HPDE6-E6E7 (cell line): ENCODE data around the gene NYAP1.
"Not testable (repeated sequence)": the region's sequence is repeated elsewhere in the genome, so short reads cannot be mapped to it uniquely, and the experiment has no call there.

Experiments used
- DNase-seq: peaks from one replicate; pipeline ENCODE4 v3.0.0; 2011; ENCODE audit warnings: missing footprints; ENCODE audit errors: extremely low spot score

The NYAP1 gene

DNA sequence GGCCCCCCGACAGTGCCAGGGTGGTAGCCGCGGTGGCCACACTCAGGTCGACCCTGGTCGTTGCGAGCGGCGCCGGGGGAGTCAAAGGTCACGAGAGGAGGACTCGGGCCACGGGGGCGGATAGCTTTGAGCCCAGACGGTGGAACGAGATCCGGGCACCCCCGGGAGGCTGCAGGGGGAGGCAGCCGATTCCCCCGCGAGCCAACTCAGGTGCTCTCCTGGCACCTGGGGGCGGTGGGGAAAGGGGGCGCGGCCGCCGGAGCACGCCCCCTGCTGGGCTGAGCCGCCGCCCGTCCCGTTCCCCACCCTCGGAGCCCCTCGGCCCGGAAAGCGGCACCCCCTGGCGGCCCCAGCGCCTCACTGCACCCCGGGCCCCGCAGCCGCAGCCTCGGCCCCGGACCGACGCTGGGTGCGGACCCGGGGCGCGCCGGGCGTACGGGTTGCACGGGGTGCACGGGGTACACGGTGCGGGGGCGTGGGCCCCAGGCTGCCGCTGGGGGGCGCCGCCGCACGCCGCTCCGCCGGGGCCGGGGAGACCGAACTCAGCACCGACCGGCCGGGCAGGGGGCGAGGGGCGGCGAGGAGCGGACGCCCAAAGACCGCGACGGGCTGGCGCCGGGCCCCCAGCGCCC is 521 bp upstream of the NYAP1 start:
- peak; percentile 46 for DNase-seq

DNA sequence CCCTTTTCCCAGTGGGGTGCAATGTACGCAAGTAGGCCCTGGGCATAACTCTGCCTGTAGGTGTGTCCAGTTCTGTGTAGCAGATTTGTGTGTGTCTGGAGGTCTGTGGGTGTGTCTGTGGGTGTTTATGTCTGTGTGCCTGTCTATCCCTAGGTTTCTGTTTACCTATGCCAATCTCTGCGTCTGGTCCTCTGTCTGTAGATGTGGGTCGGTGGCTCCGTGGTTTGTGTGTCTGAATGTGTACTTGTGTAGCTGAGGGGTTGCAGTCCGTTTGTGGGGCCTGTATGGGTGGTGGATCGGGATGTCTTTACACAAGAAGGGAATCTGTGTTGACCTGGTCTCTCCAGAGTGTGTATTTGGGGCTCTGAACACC is 932 bp downstream of the NYAP1 start:
- DNase-seq = no peak

DNA sequence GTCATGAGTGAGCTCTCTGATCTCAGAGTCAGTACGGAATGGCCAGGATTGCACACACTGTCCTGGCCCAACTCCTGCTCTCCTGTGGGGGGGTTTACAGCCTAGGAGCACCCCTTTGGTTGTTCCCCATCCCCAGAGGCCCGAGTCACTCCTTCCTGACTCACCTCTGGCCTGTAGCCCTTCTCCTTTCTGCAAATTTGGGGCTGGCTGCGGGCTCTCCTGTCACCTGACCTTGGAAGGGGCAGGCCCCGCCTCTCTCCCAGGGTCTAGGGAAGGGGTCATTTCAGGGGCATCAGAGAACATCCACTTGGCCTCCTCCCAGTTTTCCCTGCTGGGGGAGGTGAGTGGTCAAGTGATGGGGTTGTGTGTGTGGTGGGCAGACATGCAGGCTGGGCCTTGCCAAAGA is 1.7 kb downstream of the NYAP1 start:
- DNase-seq = no peak

DNA sequence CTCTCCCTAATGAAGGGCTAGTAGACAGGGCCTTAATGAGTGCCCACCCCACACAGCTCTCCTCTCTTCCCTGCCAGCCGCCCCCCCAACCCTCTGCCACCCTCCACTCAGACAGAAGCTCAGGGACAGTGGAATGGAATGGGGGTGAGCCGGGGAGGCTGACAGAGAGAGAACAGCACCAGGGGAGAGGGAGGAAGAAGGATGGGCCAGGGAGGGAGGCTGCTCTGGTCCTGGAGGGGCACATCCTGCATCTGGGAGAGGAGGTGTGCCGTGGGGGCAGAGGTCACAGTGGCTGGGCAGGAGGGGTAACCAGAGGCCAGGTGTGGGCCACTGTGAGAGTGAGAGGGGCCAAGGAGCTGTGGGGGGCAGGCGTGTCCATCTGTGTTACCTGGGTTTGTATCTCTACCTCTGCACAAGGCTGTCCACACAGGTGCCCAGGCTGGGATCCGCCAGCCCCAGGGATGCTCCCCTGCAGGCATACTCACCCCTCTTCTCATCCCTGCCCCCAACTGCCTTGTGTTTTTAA is 2.4 kb downstream of the NYAP1 start:
- no peak for DNase-seq

DNA sequence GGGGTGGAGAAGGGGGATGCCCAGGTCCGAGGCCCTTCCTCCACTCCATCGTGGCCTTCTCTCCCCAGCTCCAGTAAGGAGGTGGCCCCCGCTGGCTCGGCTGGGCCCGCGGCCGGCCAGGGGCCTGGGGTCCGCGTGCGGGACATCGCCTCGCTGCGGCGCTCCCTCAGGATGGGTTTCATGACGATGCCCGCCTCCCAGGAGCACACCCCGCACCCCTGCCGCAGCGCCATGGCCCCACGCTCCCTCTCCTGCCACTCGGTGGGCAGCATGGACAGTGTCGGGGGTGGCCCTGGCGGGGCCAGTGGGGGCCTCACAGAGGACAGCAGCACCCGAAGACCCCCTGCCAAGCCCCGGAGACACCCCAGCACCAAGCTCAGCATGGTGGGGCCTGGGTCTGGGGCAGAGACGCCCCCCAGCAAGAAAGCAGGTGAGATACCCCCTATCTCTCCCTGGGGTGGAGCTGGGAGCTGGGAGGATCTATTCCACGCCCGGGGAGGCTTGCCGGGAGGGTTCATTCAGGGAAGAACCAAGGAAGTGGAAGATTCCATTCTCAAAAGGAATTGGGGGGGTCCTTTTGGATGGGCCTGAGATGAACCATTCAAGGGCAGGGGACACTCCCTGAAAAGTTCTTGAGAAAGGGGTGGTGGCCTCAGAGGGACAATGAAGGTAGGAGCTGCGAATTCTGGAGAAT is 3.2 kb downstream of the NYAP1 start:
- DNase-seq = no peak

DNA sequence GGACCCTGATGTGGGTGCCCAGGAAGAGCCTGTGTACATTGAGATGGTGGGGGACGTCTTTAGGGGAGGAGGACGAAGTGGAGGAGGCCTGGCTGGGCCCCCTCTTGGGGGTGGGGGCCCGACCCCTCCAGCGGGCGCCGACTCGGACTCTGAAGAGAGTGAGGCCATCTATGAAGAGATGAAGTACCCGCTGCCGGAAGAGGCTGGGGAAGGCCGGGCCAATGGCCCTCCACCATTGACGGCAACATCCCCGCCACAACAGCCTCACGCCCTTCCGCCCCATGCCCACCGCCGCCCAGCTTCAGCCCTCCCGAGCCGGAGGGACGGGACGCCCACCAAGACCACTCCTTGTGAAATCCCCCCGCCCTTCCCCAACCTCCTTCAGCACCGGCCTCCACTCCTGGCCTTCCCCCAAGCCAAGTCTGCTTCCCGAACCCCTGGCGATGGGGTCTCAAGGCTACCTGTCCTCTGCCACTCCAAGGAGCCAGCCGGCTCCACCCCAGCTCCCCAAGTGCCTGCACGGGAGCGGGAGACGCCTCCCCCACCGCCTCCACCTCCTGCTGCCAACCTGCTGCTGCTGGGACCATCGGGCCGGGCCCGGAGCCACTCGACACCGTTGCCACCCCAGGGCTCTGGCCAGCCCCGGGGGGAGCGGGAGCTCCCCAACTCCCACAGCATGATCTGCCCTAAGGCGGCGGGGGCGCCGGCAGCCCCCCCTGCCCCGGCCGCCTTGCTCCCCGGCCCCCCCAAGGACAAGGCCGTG is 4.8 kb downstream of the NYAP1 start:
- no peak for DNase-seq

DNA sequence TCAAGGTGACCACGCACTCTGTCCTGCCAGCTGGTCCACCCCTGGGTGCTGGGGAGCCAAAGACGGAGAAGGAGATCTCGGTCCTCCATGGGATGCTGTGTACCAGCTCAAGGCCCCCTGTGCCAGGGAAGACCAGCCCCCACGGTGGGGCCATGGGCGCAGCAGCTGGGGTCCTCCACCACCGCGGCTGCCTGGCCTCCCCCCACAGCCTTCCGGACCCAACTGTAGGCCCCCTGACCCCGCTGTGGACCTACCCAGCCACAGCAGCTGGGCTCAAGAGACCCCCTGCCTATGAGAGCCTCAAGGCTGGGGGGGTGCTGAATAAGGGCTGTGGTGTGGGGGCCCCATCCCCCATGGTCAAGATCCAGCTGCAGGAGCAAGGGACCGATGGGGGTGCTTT is 5.4 kb downstream of the NYAP1 start:
- no peak for DNase-seq

DNA sequence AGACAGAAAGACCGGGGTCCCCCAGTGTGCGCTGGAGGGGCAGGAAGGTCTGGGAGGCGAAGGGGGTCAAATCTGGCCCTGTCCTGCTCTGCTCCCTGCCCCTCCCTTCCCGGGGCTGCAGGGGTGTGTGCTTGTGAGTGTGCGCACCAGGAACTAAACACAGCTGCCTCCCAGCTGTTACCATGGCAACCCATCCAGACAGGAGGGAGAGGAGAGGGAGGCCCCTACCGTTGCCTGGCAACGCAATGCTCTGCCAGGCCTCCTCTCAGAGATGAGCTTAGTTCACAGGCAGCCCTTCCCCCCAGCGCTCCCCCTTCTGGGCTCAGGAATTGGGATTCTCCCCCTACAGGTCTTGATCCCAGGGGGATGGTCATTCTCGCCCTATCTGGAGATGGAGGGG is 6.1 kb downstream of the NYAP1 start:
- DNase-seq = peak; percentile 86

DNA sequence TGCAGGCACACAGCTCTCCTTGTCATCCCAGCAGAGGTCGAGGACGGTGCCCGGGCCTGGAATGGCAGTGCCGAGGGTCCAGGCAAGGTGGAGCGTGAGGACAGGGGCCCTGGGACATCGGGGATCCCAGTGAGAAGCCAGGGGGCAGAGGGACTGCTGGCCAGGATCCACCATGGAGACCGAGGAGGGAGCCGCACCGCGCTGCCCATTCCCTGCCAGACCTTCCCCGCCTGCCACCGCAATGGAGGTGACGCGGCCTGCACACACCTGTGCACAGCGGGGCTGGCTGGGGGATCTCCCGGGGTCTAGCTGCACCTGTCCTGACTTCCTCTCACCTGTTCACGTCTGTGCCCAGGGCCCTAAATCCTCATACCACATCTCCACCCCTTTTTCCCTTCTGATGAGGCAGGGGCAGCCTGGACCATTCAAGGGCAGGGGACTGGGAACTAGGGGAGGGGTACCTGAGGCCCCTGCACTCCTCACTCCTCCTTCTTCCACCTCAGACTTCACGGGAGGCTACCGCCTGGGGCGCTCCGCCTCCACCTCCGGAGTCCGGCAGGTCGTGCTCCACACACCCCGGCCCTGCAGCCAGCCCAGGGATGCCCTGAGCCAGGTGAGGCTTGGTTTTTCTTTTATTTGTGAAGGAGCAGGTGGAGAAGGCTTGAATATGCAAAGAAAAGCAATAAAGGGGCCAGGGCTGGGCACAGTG is 6.9 kb downstream of the NYAP1 start:
- DNase-seq = no peak

DNA sequence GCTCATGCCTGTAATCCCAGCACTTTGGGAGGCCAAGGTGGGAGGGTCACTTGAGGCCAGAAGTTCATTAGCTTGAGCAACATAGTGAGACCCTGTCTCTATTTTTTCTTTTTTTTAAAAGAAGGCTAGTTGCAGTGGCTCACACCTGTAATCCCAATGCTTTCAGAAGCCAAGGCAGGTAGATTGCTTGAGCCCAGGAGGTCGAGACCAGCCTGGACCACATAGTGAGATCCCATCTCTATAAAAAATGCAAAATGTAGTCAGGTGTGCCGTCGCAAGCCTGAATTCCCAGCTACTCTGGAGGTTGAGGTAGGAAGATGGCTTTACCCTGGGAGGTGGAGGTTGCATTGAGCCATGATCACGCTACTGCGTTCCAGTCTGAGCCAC is 7.5 kb downstream of the NYAP1 start:
- DNase-seq = no peak

DNA sequence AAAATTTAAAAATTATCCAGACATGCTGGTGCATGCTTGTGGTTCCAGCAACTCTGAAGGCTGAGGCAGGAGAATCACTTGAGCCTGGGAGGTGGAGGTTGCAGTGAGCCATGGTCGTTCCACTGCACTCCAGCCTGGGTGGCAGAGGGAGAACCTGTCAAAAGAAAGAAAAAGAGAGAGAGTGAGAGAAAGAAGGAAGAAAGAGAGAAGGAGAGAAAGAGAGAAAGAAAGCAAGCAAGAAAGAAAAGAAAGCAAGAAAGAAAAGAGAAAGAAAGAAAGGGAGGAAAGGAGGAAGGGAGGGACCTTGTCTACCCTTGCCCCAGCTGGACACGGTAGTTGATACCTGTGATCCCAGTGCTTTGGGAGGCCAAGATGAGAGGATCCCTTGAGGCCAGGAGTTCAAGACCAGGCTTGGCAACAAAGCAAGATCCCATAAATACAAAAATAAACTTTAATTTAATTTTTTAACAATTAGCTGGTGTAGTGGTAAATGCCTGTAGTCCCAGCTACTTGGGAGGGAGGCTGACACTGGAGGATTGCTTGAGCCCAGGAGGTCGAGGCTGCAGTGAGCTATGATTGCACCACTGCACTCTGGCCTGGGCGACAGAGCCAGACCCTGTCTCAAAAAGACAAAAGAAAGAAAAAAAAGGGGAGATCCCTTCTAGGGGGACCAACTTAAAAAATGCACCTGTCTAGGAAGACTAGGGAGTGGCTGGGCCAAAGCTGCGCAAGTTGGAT is 9.2 kb downstream of the NYAP1 start:
- DNase-seq = no peak

DNA sequence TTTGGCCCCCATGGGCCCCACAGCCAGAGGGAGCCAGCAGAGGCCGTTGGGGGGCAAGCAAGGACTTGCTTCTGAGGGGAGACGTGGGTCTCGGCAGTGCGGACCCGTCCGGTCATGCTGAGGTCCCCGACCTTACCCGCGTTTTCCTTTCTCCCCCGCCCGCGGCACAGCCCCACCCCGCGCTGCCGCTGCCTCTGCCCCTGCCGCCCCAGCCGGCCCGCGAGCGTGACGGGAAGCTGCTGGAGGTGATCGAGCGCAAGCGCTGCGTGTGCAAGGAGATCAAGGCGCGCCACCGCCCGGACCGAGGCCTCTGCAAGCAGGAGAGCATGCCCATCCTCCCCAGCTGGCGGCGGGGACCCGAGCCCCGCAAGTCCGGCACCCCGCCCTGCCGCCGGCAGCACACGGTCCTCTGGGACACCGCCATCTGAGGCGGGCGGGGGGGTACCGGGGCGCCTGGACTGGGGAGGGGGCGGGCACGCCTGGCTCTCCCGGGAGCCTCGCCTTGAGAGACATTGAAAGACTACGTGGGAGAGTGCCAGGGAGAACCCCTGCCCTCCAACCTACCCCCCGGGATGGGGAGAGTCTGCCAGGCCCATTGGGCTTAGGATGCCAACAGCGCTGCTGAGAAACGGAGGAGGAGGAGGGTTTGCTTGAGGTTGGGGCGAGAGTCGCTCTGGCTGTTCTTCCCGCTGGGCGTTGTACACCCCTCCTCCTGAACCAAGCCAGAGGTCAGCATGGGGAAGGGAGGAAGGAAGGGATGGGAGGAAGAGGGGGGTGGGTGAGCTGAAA is 9.9 kb downstream of the NYAP1 start:
- no peak for DNase-seq

DNA sequence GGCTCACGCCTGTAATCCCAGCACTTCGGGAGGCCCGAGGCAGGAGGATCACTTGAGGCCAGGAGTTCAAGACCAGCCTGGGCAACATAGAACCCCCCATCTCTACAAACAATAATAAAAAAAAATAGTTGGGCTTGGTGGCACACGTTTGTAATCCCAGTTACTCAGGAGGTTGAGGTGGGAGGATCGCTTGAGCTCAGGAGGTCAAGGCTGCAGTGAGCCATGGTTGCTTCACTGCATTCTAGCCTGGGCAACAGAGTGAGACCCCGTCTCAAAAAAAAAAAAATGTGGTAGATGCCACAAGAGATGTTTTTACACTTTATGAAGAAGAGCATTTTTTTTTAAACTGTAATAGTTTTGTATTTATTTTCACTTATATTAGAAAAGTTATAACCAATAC is 12.8 kb downstream of the NYAP1 start:
- DNase-seq = no peak

DNA sequence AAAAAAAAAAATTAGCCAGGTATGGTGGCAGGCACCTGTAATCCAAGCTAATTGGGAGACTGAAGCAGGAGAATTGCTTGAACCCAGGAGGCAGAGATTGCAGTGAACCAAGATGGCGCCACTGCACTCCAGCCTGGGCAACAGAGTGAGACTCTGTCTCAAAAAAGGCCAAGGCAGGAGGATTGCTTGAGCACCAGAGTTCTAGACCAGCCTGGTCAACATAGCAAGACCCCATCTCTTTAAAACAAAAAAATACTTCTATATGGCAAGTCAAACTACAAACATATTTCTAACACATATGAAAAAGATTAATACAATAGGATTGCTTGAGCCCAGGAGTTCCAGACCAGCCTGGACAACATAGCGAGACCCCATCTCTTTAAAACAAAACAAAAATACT is 17.0 kb downstream of the NYAP1 start:
- DNase-seq = not testable (repeated sequence)

DNA sequence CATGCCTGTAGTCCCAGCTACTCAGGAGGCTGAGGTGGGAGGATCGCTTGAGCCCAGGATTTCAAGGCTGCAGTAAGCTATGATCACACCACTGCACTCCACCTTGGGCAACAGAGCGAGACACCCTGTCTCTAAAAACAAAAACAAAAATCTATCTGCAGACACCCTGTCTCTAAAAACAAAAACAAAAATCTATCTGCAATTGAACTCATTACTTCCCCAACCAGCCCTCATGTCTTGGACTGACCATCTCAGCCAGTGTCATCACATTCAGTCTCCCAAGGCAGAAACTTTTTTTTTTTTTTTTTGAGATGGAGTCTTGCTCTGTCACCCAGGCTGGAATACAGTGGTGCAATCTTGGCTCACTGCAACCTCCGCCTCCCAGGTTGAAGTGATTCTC is 20.3 kb downstream of the NYAP1 start:
- not testable (repeated sequence) for DNase-seq

DNA sequence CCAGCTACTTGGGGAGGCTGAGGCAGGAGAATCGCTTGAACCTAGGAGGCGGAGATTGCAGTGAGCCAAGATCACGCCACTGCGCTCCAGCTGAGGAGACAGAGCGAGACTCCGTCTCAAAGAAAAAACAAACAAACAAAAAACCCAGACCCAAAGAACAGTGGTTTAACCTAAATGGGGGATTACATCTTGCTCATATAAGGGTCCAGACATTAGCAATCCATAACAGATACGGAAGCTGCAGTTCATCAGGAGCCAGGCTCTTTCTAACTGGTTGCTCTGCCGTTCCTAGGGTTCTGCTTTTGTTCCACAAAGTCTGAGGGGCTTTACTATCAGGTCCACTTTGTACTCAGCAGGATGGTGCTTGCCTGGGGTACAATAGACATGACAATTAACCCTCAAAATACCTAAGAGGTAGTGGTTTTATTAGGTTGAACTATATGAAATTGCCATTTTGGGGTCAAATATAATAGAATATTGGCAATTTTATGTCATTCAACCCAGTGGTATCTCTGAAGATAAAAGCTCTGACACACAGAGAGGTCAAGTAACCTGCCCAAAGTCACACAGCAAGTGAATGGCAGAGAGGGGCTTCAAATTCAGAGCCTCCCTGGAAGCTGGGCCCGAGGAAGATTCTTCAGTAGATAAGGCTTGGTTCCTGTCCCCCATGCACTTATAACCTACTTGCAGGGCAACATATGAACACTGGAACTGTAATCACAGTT is 21.3 kb downstream of the NYAP1 start:
- DNase-seq = no peak

DNA sequence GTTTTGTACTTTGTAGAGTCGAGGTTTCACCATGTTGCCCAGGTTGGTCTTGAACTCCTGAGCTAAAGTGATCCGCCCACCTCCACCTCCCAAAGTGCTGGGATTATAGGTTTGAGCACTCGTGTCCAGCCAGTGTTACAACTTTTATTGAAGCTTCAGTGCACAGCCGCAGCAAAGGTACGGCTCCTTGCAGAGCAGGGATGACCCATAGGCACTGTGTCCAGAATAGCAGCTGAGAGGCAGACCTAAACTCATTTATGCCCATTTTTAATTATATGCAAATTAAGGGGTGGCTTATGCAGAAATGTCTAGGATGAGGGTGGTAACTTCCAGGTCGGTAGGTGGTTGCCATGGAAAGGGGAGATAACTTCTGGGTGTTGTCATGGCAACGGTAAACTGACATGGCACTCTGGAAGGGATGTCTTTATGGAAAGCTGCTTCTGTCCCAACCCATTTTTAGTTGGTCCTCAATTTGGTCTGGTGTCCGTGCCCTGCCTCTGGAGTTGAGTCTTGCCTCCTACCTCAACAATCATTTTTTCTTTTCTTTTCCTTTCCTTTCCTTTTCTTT is 22.7 kb downstream of the NYAP1 start:
- no peak for DNase-seq

DNA sequence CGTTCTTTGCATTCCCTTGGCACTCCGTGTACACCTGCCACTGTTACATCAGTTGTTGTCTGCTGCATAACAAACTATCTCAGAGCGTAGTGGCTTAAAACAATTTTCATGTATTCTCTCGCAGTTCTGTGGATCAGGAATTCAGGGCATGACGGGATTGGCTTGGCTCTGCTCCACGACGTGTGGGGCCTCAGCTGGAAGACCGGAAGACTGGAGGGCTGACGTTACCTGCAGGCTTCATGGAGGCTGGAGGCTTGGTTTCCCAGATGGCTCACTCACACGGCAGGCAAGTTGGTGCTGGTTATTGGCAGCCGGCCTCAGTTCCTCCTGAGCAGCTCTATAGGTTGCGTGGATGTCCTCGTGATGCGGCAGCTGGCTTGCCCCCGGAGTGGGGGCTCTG is 25.5 kb downstream of the NYAP1 start:
- peak; percentile 67 for DNase-seq

DNA sequence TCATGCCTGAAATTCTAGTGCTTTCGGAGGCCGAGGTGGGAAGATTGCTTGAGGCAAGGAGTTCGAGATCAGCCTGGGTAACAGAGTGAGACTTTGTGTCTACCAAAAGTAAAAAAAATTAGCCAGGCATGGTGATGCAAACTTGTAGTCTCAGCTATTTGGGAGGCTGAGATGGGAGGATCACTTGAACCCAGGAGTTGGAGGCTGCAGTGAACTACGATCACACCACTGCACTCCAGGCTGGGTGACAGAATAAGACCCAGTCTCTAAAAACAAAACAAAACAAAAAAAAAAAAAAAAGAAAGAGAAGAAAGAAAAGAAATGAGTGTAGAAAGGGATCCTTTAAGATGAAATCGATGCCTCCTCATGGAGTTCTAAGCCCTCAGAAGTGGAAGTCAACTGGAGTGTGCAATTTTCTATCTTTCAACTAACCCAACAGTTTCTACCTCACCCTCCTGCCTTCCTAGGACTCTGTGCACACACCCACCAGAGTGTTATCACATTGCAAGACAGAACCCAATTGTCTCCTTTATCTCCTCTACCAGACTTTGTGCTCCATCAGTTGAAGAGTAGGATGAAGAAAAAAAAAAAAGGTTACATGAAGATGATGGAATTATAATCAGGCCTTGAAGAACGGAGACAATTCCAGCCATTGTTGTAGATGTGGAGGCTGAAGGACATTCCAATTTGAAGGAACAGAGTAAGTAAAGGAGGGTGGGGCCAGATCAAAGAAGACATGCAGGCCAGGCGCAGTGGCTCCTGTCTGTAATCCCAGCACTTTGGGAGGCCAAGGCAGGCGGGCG is 26.9 kb downstream of the NYAP1 start:
- DNase-seq = no peak
